GM18873 (cell line): ENCODE results near the gene HAL.

ENCODE experiments used
- ATAC-seq: cut with Tn5 transposase; IDR thresholded peaks from one replicate; pipeline ENCODE4 v1.9.1; 2021; ENCODE audit warnings: mild to moderate bottlenecking, moderate library complexity, moderate number of reproducible peaks; ENCODE audit not compliant: unreplicated experiment, low FRiP score

The HAL gene

GRCh38 chr12:96015672-96016071 lies 19.5 kb upstream of the HAL start:
- ATAC-seq = no peak

DNA sequence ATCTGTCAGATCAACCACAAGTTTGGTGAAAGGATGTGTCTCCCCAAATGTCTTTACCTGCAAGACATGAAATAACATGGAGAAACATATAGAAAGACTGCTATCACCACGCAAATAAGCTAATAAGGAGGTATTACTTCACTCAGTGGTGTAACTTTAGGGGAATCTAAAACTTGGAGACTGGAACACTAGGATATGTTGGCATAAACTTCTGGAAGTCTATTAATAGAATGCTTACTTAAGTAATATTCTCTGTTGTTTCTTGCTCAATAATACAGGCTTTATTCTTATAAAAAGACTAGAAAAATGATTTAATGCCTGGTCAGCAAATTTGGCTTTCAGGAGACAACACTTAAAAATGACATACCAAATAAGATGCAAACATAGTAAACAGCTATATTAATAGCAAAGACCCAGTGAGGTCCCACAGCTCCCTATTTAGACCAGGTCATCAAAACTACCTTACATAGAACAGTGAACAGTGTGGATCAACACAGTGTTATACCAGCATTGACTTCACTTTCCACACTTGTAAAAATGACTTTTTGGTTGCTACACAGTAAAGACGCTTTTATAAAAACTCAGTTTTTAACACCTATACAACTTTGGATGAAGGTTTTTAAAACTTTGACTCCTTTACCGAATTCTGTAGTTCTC lies 18.9 kb upstream of the HAL start:
- no peak for ATAC-seq

DNA sequence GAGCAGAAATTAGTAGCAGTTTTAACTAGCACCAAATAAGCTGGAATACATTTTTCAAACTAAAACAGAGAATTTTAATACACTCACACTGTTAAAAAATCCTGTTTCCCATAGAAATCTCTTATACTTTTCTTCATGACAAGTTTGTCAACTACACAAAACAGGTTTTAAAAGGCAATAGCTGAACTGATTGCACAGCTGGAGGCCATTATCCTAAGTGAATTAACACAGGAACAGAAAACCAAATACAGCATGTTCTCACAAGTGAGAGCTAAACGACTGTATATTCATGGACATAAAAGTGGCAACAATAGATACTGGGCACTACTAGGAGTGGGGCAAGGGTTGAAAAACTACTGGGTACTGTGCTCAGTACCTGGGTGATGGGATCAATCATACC lies 11.6 kb upstream of the HAL start:
- no peak for ATAC-seq

GRCh38 chr12:96006727-96007126 lies 10.6 kb upstream of the HAL start:
- no peak for ATAC-seq

DNA sequence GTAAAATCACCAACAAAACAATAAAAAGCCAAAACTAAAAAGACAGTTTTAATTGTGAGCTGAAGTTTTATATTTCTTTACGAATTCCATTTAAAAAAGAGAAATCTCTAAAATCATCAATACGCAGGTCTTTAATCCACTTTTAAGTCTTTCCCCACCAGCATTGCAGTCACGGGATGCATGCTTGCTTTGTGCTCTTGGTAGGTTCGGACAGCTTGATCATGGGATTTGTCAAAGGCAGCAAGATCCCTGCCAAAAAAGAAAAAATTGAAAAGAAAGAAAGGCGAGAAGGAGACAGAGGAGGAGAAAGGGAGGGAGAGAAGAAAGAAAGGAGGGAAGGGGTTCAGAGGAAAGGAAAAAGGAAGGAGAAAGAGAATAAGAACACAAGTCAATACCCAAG lies 4.7 kb upstream of the HAL start:
- no peak for ATAC-seq

DNA sequence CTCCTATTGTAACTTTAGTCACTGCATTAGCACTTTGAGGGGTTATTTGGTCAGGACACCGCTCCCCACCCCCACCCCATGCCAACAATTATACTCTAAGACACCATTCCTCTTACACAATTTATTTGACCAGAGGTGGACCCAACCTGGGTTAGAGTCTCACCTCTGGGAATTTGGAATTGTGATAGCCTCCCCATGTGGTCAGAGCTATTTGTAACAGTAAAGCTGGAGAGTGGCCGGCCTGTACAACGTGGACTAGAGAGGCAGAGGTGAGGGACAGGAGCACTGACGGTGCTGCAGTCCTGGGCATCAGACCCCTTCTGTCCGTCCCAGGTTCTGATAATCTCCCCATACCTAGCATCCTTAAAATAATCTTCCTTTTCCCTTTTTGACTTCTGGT lies 3.3 kb upstream of the HAL start:
- no peak for ATAC-seq

- ATAC-seq = peak; percentile 84
Measured at GRCh38 chr12:95998611-95999286, 2.6 kb upstream of the HAL start.

GRCh38 chr12:95997911-95998510 lies 1.9 kb upstream of the HAL start:
- ATAC-seq = no peak

DNA sequence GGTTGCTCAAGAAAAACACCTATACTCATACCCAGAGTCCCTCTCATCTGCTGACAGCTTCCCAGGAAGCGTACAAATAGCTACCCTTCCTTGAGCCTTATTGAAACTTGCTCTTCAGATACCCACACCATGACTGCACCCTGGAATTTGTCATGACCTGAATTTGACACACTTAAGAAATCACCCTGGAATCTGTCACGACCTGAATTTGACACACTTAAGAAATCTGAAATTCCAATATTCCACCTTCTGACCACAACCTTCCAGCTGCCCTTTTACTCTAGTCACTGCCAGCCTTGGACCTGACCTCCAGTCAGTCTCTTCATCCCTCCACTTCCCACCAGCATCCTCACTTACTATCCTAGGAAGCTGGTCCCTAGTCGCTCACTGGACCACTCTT lies 1.1 kb upstream of the HAL start:
- no peak for ATAC-seq

GRCh38 chr12:95995238-95996031 lies 709 bp downstream of the HAL start:
- no peak for ATAC-seq

DNA sequence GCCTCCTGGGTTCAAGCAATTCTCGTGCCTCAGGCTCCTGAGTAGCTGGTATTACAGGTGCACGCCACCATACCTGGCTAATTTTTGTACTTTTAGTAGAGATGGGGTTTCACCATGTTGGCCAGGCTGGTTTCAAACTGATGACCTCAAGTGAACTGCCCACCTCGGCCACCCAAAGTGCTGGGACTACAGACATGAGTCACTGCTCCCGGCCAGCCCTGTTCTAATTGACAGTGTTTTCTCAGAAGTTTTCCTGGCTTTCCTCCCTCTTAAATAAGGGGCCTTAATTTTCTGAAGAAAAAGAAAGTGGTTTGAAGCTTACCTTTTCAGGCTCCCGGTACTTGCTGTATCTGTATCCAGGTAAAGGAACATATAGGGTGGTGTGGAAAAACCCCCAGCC lies 1.7 kb downstream of the HAL start:
- no peak for ATAC-seq

DNA sequence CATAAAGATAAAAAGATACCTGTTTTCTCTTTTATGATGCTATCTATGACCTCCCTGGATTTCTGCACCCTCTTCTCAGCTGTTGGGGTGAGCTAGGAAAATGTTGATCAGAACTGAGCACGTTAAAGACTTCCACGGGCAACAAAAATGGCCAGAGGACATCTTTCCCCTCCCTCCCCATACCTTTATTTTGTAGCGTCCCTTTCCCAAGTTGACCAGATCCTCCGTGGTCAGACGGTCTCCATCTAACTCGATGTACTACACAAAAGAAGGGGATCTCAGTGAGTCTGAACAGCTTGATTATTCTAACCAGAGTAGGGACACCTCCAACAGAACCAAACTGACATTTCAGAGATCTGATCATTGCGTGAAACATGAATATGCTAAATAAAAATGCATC lies 2.2 kb downstream of the HAL start:
- no peak for ATAC-seq

GRCh38 chr12:95990136-95990535 lies 6.0 kb downstream of the HAL start:
- ATAC-seq = no peak

GRCh38 chr12:95989504-95990123 lies 6.5 kb downstream of the HAL start:
- ATAC-seq = no peak

- no peak for ATAC-seq
Measured at GRCh38 chr12:95988506-95989275, 7.5 kb downstream of the HAL start.

GRCh38 chr12:95986635-95987570 lies 9.2 kb downstream of the HAL start:
- no peak for ATAC-seq

DNA sequence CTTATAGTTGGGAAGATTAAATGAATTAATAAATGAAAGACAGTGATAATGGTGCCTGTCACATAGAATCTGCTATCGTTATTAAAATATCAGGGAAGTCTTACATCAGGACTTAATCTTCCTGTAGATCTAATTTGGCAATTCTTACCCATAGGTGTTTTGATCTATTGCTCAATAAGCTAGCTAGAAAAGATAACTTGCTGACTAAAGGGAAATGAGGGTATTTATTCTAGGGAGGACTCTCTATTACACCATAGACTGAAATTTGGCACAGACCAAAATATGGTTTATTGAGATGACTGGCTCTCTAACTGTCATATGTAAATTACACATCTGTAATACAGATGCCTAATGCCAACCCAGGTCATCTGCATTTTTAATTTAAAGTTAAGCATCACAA lies 11.5 kb downstream of the HAL start:
- no peak for ATAC-seq

DNA sequence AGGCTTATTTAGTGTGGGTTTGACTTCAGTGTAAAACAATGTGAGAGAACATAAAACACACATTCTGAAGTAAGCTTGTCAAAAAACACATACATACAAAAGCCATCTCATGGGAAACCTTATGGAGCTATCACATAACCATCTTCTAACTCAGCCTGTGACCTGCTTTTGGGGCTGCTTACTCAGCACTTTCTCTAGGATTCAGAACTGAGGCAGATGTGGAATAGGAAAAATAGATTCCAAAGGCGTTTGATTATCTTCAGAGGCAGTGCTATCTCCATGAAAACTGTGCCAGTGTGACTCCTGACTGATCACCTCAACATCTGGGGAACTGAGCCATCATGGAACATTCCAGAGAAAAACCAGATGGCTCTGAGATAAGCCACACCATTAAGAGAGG lies 13.5 kb downstream of the HAL start:
- no peak for ATAC-seq

DNA sequence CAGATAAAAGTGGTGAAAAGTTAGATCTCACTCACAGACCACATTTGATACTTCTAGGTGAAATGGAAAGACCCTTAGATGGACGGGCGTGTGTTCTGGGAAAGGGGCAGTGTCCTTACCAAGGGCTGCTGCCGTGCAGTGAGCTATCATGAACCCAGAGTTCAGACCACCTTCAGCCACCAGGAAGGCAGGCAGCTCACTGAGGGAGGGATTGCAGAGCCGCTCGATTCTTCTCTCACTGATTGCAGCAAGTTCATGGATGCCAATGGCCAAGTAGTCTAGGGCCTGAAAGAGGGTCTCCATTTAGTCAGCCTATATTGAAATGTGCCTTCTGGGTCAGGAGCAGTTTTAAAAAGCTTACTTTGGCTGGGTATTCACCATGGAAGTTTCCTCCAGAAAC lies 15.7 kb downstream of the HAL start:
- ATAC-seq = no peak
